Smooth muscle cell (in vitro differentiated cells): Measurements from ENCODE around the gene RET. TPM values are rescaled to one million over a fixed set of nuclear protein-coding genes. Genes with fewer than 3 reads are reported as not detected.

ENCODE experiments used
- DNase-seq: peaks from one replicate; lab custom pipeline; 2025; ENCODE audit not compliant: unreplicated experiment; lab: John Stamatoyannopoulos, UW
- H2AFZ ChIP-seq: fragments of 200-600 bp; sonication (generic); 2 replicates; pipeline ENCODE4 v1.6.0; 2016; ENCODE audit warnings: antibody characterized with exemption, low read depth, mild to moderate bottlenecking
- H3F3A ChIP-seq: fragments of 200-600 bp; sonication (generic); 2 replicates; pipeline ENCODE4 v1.6.0; 2017; ENCODE audit warnings: antibody characterized with exemption, low read depth
- H3K27ac ChIP-seq: fragments of 200-600 bp; sonication (generic); 2 replicates; pipeline ENCODE4 v1.5.1; 2016; ENCODE audit warnings: low read depth, mild to moderate bottlenecking
- H3K27me3 ChIP-seq: fragments of 200-600 bp; sonication (generic); 2 replicates; pipeline ENCODE4 v1.6.1; 2016; ENCODE audit warnings: low read depth, mild to moderate bottlenecking
- H3K36me3 ChIP-seq: fragments of 200-600 bp; sonication (generic); 2 replicates; pipeline ENCODE4 v1.5.1; 2016; ENCODE audit warnings: low read depth
- H3K4me1 ChIP-seq: fragments of 200-600 bp; sonication (generic); 2 replicates; pipeline ENCODE4 v1.5.1; 2016; ENCODE audit warnings: low read depth
- H3K4me2 ChIP-seq: fragments of 200-600 bp; sonication (generic); 2 replicates; pipeline ENCODE4 v1.6.0; 2016; ENCODE audit warnings: mild to moderate bottlenecking
- H3K4me3 ChIP-seq: fragments of 200-600 bp; sonication (generic); 2 replicates; pipeline ENCODE4 v1.5.1; 2016; ENCODE audit warnings: mild to moderate bottlenecking
- H3K79me2 ChIP-seq: fragments of 200-600 bp; sonication (generic); 2 replicates; pipeline ENCODE4 v1.6.0; 2016; ENCODE audit warnings: low read depth, mild to moderate bottlenecking
- H3K9ac ChIP-seq: fragments of 200-600 bp; sonication (generic); 2 replicates; pipeline ENCODE4 v1.6.0; 2016; ENCODE audit warnings: low read depth
- H3K9me3 ChIP-seq: fragments of 200-600 bp; sonication (generic); replicated peaks from 2 replicates; pipeline ENCODE4 v1.5.1; 2016; ENCODE audit warnings: low read depth
- H4K20me1 ChIP-seq: fragments of 200-600 bp; sonication (generic); 2 replicates; pipeline ENCODE4 v1.6.0; 2016; ENCODE audit warnings: low read depth
- WGBS: methylation state at CpG from one replicate; pipeline ENCODE4 v1.1.7; 2016; ENCODE audit warnings: low lambda C conversion rate; 5-methylcytosine and 5-hydroxymethylcytosine counted together
- polyA plus RNA-seq: library from polyadenylated mRNA; unstranded; fragments of >200 nt; fragmentation: Nextera tagmentation; extraction: Ambion mirVana; gene quantifications from 2 replicates; pipeline ENCODE4 v1.2.1, GENCODE V29; 2016
- total RNA-seq: library from RNA; depleted of rRNA; stranded (reverse); fragments of >200 nt; gene quantifications from 2 replicates; pipeline ENCODE4 v1.2.3, GENCODE V29; 2014
- TF ChIP-seq, protein P1 (sequence below): fragments of 200-600 bp; sonication (generic); IDR thresholded peaks from 2 replicates; pipeline ENCODE4 v1.5.1; 2017; ENCODE audit warnings: borderline replicate concordance, mild to moderate bottlenecking, antibody characterized with exemption; ENCODE audit not compliant: insufficient read depth, poor library complexity, severe bottlenecking

The RET gene
- total and polyA plus RNA-seq, 2 experiments from 2014 or later = 0.70 to 0.94 TPM

DNA sequence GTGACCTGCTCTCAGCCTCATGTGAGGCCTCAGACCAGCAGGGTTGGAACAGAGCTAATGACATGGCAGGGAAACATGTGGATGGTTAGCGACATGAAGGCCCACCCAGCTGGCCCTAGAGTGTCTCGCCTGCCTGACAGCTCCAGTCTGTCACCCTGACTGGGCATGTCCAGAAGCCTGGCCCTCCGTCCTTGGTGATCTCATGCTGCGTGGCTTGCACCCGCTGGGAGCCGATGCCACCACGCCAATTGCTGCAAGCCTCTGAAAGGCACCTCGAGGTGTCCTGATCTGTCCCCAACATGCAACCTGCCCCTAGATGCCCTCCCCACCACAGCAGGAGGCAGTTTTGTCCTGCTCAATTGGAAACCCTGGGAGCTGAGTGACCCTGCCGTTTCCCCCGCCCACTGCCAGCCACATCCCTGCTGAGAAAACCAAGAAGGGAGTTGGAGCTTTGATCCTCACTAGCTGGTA, 27.8 kb upstream of the RET start:
- H4K20me1 ChIP-seq = no peaks in the 10 kb centered on the region
- no peak overlapping the region for H3K4me3 ChIP-seq
- H3K9ac ChIP-seq = no peak overlapping the region
- 86% methylated on average over 10 of the region's 10 CpGs for WGBS
- no peaks in the 10 kb centered on the region for H3K9me3 ChIP-seq
- no peaks in the 10 kb centered on the region for H3F3A ChIP-seq
- DNase-seq = no peak
- H3K4me1 ChIP-seq = peaks cover 5% of the 10 kb centered on the region
- no peak overlapping the region for H2AFZ ChIP-seq
- TF ChIP-seq, protein P1, sequence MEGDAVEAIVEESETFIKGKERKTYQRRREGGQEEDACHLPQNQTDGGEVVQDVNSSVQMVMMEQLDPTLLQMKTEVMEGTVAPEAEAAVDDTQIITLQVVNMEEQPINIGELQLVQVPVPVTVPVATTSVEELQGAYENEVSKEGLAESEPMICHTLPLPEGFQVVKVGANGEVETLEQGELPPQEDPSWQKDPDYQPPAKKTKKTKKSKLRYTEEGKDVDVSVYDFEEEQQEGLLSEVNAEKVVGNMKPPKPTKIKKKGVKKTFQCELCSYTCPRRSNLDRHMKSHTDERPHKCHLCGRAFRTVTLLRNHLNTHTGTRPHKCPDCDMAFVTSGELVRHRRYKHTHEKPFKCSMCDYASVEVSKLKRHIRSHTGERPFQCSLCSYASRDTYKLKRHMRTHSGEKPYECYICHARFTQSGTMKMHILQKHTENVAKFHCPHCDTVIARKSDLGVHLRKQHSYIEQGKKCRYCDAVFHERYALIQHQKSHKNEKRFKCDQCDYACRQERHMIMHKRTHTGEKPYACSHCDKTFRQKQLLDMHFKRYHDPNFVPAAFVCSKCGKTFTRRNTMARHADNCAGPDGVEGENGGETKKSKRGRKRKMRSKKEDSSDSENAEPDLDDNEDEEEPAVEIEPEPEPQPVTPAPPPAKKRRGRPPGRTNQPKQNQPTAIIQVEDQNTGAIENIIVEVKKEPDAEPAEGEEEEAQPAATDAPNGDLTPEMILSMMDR = no peak
- H3K27me3 ChIP-seq = peaks cover 9% of the 10 kb centered on the region
- no peaks in the 10 kb centered on the region for H3K79me2 ChIP-seq
- H3K27ac ChIP-seq = no peak overlapping the region
- H3K4me2 ChIP-seq = no peak overlapping the region
- H3K36me3 ChIP-seq = no peaks in the 10 kb centered on the region

DNA sequence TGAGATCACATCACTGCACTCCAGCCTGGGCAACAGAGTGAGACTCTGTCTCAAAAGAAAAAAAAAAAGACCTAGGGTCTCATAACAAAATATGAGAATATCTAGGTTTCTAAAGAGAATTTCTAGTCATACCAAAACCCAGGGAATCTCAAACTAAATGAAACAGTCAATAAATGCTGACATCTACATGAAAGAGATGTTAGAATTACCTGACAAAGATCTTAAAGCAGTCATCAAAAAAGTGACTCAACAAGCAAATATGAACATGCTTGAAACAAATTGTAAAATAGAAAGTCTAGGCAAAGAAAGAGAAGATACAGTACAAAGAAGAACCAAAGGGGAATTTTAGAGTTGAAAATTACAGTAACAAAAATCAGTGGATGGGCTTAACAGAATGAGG, 26.9 kb upstream of the RET start:
- H3K9me3 ChIP-seq = no peaks in the 10 kb centered on the region
- peaks cover 9% of the 10 kb centered on the region for H3K27me3 ChIP-seq

DNA sequence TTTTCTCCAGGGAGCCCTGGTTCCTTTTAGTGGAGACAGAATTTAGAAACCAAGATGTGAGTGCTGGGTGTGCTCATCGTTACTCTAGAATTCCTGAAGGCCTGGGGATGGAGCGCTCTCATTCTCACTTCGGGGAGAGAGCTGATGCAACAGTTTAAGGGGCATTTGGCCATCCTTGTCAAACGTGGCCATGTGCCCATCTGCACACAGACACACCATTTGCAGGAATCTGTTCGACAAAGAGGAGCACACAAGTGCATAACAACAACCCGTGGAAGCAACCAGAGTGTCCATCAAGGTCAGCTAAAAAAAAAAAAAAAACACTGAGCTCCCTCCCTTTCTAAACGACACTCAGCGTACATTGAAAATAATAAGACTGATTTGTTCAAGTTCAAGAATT, 23.0 kb upstream of the RET start:
- Histone ChIP-seq H3F3A (no peaks in the 10 kb centered on the region), H3K9ac (no peak overlapping the region), H3K27me3 (peaks cover 9% of the 10 kb centered on the region), H2AFZ (no peak overlapping the region), H3K27ac (no peak overlapping the region), H3K9me3 (no peaks in the 10 kb centered on the region), H3K36me3 (no peaks in the 10 kb centered on the region), H4K20me1 (no peaks in the 10 kb centered on the region), H3K4me1 (no peaks in the 10 kb centered on the region), H3K4me3 (no peak overlapping the region), H3K79me2 (no peaks in the 10 kb centered on the region), H3K4me2 (no peak overlapping the region)
- TF ChIP-seq, protein P1 = no peak
- DNase-seq = no peak
- 78% methylated on average over 8 of the region's 8 CpGs for WGBS

More for the DNA sequence above, 26.9 kb upstream of the RET start:
- Histone ChIP-seq H3K79me2 (no peaks in the 10 kb centered on the region), H3K27ac (no peak overlapping the region), H2AFZ (no peak overlapping the region), H3F3A (no peaks in the 10 kb centered on the region), H3K4me1 (no peaks in the 10 kb centered on the region), H4K20me1 (no peaks in the 10 kb centered on the region), H3K36me3 (no peaks in the 10 kb centered on the region), H3K4me3 (no peak overlapping the region), H3K4me2 (no peak overlapping the region), H3K9ac (no peak overlapping the region)
- TF ChIP-seq, protein P1 = no peak
- no peak for DNase-seq

DNA sequence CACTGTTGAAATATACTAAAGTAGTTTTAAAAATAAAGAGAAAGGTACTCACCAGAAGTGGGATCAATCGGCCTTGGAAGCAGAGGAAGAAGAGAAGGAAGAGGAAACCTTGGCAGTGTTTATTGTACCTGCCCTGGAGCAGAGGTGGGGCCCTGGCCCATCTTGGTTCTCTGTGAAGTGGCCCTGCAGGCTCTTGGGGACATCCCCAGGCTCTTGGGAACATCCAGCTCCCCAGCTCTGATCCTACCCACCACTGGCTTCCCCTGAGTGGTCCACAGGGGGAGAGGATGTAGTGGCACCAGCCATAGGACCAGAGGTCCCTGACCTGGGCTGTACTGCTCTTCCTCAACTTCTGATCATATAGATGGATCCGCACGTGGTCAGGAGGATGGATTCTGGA, 22.3 kb upstream of the RET start:
- Histone ChIP-seq H3K9me3 (no peaks in the 10 kb centered on the region), H3F3A (no peaks in the 10 kb centered on the region), H2AFZ (no peak overlapping the region), H3K79me2 (no peaks in the 10 kb centered on the region), H3K27me3 (peaks cover 9% of the 10 kb centered on the region), H4K20me1 (no peaks in the 10 kb centered on the region), H3K4me2 (no peak overlapping the region), H3K36me3 (no peaks in the 10 kb centered on the region), H3K27ac (no peak overlapping the region), H3K4me1 (no peaks in the 10 kb centered on the region), H3K4me3 (no peak overlapping the region), H3K9ac (no peak overlapping the region)
- no peak for DNase-seq
- TF ChIP-seq, protein P1 = no peak
- 86% methylated on average over 3 of the region's 3 CpGs for WGBS
